Skeletal muscle cell (primary cell): ENCODE results near the gene XYLT1.

Experiments
- DNase-seq: peaks from one replicate; pipeline ENCODE4 v3.0.0-alpha.2; 2010; ENCODE audit warnings: low read depth
- H3K4me3 ChIP-seq: 2 replicates; pipeline ENCODE4 v1.5.1; 2011; ENCODE audit warnings: low read depth, mild to moderate bottlenecking, control low read depth, low read length, moderate library complexity

The XYLT1 gene

GRCh38 chr16:17382514-17382913 is 88.2 kb downstream of the XYLT1 start:
- no peak for DNase-seq
- no peak overlapping the region for H3K4me3 ChIP-seq

DNA sequence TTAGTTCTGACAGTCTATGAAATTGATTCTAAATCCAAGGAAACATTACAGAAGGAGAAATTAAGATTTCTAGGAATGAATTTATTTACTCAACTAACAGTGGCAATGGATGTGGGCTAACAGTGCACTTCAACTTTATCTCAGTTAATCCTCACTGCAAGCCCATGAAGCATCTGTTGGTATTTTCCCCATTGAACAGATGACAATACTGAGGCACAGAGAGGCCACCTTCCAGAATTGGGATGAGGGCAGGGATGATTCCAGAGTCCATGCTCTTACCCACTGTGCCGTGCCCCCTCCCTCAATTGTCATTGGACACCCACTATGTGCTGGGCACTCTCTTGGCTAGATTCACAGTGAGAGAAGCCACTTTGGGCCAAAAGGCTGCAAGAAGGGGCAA is 89.0 kb downstream of the XYLT1 start:
- DNase-seq, result no peak
- H3K4me3 ChIP-seq, result no peak overlapping the region

- H3K4me3 ChIP-seq, result no peak overlapping the region
- no peak for DNase-seq
Measured at GRCh38 chr16:17380613-17381012, 90.1 kb downstream of the XYLT1 start.

GRCh38 chr16:17379121-17379571 is 91.6 kb downstream of the XYLT1 start:
- no peak for DNase-seq

GRCh38 chr16:17377360-17378324 is 93.1 kb downstream of the XYLT1 start:
- H3K4me3 ChIP-seq, result no peak overlapping the region
- DNase-seq, result no peak

More at GRCh38 chr16:17379121-17379571, 91.6 kb downstream of the XYLT1 start:
- no peak overlapping the region for H3K4me3 ChIP-seq

DNA sequence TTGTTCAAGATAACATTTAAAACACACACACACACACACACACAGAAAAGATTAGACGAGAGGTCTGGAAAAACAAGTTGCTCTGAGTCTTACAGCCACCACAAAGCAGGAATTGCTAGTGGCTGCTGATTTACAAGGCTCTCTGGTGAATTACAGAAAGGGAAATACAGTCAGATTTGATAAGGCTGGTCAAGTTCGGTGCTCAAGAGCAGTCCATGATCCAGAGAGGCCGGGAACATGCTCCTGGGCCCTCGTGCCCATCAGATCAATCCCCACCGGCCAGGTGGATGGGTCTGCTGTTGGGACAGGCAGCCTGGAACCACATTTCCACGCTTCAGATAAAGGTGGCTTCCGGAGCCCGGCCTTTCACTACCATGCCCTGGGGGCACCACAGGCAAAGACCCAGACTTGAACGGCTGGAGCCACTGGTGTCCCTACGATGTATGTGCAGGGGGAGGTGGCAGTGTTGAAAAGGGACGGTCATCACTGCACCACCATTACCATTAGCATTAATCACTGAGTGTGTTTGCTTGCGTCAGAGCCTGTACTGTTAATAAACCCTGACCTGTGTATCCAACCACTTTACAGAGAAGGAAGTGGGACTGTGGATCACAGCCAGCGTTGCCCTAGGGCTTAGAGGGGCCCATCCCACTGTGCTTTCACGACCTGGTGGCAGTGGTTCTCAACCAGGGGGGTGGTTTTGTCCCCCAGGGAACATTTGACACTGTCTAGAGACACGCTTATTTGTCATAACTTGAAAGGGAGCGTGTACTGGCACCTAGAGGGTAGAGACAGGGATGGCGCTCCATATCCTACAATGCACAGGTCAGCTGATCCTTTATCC is 95.1 kb downstream of the XYLT1 start:
- DNase-seq, result no peak
- no peak overlapping the region for H3K4me3 ChIP-seq

DNA sequence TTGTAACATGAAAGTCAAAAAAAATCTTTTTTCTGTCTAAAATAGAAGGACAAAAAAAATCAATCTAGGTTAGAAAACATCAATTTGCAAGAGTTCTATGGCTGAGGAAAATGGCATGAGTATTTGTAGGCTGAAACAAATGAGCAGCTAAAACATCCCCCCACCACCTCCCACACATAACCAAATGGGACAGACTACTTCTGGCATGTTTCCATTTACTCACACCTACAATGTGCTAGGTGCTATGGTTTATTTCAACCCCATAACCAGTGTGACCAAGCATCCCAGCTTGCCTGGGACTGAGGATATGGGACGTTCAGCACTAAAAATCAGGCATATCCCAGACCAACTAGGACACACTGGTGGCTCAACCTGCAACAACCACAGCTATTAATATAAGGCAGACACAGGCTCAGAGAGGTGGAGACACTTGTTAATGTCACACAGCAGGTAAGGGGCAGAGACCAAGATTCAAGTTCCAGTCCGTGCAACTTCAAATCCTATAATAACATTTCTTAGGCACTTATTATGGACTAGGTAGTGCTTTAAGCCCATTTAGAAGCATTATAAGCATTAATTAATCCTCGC is 96.0 kb downstream of the XYLT1 start:
- DNase-seq, result no peak

DNA sequence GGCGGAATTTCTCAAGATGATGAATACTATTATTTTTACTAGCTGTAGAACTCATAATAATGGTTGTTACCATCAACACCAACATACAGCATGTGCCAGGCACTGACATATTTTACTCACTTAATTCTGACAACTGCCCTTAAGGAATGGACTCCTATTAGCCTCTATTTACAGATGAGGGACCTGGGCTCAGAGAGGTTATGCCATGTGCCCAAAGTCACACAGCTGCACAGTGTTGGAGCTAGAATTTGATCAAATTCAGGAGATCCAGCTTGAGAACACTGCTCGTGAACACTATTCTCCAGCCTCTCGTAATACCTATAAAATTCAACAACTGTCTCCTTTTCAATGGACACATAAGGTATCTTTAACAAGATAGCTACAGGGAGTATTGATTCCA is 97.2 kb downstream of the XYLT1 start:
- H3K4me3 ChIP-seq, result no peak overlapping the region

More for the DNA sequence above, 96.0 kb downstream of the XYLT1 start:
- H3K4me3 ChIP-seq, result no peak overlapping the region

GRCh38 chr16:17372386-17372785 is 98.4 kb downstream of the XYLT1 start:
- no peak for DNase-seq
- H3K4me3 ChIP-seq, result no peak overlapping the region

More for the DNA sequence above, 97.2 kb downstream of the XYLT1 start:
- DNase-seq, result no peak

DNA sequence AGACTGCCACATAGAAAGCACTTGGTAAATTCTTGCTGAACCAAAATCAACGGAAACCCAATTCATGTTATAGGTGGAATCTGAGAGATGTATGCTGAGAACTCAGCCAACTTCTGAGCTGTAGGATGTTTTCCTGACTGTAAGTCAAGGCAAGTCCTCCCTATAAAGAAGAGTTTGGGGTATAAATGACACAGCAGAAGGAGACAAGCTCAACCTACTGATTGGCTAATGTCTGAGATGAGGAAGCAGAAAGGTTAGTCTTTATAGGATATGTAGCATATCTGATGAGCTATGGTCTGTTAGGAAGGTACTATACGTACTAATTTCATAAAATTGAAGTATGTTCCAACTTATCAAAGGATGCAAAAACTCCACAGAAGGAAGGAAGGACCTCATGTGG is 99.5 kb downstream of the XYLT1 start:
- no peak for DNase-seq
- H3K4me3 ChIP-seq, result no peak overlapping the region

DNA sequence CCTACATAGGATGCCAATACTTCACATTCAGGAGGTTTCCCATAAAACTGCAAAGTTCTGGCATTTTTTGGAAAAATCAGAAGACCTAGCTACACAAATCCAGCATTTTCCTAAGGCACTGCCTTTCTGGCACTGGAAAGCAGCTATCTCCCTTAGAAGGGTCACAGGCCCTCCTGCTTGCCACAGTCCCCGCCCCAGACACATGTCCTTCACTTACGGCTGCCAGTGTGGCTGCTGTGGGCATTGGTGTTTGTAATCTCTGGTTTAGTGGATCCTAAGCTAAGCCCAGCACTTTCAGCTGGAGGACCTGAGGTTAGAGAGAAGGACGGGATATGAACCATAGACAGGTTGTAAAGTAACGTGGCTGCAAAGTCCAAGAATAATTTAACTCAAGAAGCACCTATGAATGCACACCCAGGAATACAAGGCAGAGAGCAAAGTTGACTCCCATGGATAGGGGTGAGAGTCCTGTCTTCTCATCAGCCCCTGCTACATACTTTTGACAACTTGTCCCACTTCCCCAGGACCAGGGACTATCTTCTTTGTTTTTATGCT is 100.0 kb downstream of the XYLT1 start:
- DNase-seq, result no peak
- H3K4me3 ChIP-seq, result no peak overlapping the region

GRCh38 chr16:17370223-17370707 is 100.5 kb downstream of the XYLT1 start:
- H3K4me3 ChIP-seq, result no peak overlapping the region
- peak; percentile 81 for DNase-seq

DNA sequence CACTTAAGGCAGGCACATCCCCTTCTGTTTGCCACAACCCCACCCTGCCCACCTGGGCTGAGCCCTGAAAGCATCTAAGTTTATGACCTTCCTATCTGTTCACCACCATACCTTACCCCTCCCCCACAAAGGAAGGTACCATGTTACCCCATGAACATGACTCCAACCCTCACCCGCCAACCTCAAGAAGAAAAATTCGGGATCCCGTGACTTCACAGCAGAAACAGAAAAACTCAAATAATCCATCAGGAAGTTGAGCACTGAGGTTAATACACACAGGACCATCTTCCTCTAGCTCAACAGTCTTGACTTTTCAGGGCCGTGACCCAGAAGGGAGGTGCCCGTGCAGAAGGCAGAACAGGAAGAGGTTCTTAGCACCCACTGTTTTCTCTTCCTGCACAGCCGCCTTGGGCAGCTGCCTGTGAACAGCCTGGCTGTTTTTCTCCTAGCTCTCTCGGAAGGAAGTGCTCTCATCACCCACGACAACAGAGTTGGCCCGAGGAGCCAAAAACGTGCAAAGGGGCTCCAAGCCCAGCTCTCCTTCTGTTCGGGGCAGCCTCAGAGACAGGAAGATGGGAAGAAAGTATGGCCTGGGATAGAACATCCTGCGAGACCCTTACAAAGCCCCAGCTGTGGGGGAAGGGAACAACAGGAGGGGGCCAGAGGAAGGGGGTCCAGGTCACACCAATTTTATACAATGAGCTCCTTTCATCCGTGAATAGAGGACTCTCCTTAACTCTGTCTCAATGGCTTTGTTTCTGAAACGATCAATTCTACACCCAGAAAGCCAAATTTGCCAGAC is 101.1 kb downstream of the XYLT1 start:
- H3K4me3 ChIP-seq, result no peak overlapping the region
- DNase-seq, result no peak

DNA sequence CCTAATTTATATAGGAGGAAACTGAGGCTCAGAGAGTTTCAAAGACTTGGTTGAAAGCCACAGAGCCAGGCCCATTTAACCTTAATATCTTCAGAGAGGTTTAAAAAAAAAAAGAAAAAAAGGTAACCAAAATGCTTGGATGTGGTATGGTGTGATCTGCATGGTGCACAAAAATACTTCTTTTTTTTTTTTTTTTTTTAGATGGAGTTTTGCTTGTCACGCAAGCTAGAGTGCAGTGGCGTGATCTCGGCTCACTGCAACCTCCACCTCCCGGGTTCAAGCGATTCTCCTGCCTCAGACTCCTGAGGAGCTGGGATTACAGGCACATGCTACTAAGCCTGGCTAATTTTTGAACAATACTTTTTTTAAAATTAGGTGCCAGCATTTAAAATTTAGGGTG is 101.8 kb downstream of the XYLT1 start:
- no peak for DNase-seq

GRCh38 chr16:17368446-17368845 is 102.3 kb downstream of the XYLT1 start:
- DNase-seq, result no peak
- H3K4me3 ChIP-seq, result no peak overlapping the region

More for the DNA sequence above, 101.8 kb downstream of the XYLT1 start:
- no peak overlapping the region for H3K4me3 ChIP-seq

DNA sequence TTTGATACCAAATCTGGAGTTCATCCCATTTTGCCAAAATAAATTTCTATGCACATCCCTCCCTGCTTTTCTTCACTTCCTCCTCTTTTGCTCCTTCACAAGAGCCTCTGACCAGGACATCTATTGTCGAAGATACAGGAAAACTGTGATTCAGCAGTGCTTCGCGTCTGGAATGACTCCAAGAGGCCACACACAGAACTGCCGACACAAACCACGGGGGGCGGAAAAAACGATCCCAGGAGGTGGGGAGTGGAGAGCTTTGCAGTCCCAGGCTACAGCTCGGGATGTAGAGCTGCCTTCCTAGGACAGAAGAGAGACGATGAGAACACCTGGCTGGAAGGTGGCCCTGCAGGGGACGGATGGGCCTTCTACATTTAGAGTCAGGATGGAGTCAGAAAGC is 102.8 kb downstream of the XYLT1 start:
- H3K4me3 ChIP-seq, result no peak overlapping the region
- DNase-seq, result peak; percentile 76

DNA sequence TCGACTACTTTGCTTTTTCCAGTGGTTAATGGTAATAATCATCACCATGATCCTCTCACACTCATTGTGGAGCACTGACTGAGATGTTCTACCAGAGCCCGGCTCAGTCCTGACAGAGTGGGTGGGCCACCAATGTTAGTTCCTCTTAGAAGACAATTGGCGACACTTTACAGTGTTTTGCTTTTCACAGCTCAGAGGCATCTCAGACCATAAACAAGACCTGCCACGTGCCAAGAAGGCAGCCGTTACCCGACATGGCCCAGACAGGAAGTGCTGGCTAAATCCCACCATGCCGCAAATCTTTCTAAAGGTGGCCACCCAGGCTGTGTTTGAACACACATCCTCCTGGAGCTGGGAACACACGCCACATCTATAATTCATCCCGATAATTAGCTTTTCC is 103.7 kb downstream of the XYLT1 start:
- no peak for DNase-seq
- H3K4me3 ChIP-seq, result no peak overlapping the region

GRCh38 chr16:17366299-17366961 is 104.3 kb downstream of the XYLT1 start:
- DNase-seq, result no peak

More at GRCh38 chr16:17366299-17366961, 104.3 kb downstream of the XYLT1 start:
- H3K4me3 ChIP-seq, result no peak overlapping the region
